Bronchial epithelial cell (primary cell): ENCODE measurements around the gene TCF4. TPM values are rescaled to one million over a fixed set of nuclear protein-coding genes. Genes with fewer than 3 reads are reported as not detected.

Experiments
- DNase-seq: peaks from one replicate; pipeline ENCODE4 v3.0.0-alpha.2; 2010; ENCODE audit warnings: low read depth
- FAIRE-seq: peaks from 2 replicates; lab custom pipeline; 2011; peaks lifted over from hg19 to GRCh38; lab: Jason Lieb, UNC
- H3K27me3 ChIP-seq: 2 replicates; pipeline ENCODE4 v1.5.1; 2011; ENCODE audit warnings: low read length; ENCODE audit not compliant: control insufficient read depth, insufficient read depth
- H3K36me3 ChIP-seq: 2 replicates; pipeline ENCODE4 v1.5.1; 2011; ENCODE audit warnings: low read length; ENCODE audit not compliant: control insufficient read depth, insufficient read depth
- H3K4me3 ChIP-seq: 2 replicates; pipeline ENCODE4 v1.5.1; 2011; ENCODE audit warnings: mild to moderate bottlenecking, low read depth, low read length, control low read depth
- CTCF ChIP-seq: IDR thresholded peaks from 2 replicates; pipeline ENCODE4 v1.5.1; 2011; ENCODE audit warnings: mild to moderate bottlenecking, moderate library complexity, low read length, control low read depth, inconsistent platforms; ENCODE audit not compliant: insufficient read depth, severe bottlenecking
- total RNA-seq: library from RNA; depleted of rRNA; stranded (reverse); fragments of >200 nt; gene quantifications from 2 replicates; pipeline ENCODE4 v1.2.1, GENCODE V29; 2014

The TCF4 gene
- total RNA-seq, 1 donor from 2014 or later, result 10.0 TPM

DNA sequence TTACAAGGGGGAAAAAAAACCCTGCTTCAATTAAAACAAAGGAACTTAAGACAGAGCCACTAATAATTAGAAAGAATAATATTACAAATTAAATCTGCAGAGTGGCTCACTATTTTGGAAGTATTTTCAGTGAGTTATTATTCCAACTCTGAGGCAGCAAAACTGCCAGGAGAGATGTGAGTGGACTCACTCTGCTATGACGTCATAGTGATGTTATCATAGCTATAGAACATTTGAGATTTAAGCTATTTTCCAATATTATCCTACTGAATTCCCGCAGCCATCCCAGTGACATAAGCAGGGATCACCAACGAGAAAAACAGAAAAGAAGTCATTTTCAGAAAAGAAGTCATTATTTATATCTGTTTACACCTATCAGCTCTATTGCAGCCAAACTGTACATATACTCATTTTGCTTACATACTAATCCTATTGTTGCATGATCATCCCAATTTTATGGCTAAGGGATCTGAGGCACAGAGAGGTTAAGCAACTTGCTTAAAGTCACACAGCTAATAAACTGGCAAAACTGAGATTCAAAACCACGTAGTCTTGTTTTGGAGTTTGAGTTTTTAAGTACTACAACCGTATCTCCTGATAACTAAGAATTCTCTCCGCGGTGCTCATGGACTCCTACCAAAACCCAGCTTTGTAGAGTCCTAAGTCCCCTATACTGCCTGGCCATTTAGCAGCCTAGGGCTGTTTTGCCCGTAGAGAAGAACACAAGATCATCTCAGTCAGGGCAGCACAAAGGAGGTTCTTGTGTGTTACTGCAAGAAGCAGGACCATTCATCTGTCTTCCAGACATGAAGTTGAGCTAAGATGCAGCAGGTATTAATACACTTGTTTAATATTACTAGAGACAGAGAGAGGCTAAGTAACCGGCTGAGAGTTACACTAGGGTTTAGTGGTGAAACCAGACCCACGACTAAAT lies 299.8 kb downstream of the TCF4 start:
- Histone ChIP-seq H3K27me3 (no peaks in the 10 kb centered on the region), H3K4me3 (no peak overlapping the region), H3K36me3 (no peaks in the 10 kb centered on the region)
- TF ChIP-seq CTCF, result no peak
- FAIRE-seq, result no peak
- DNase-seq, result no peak

DNA sequence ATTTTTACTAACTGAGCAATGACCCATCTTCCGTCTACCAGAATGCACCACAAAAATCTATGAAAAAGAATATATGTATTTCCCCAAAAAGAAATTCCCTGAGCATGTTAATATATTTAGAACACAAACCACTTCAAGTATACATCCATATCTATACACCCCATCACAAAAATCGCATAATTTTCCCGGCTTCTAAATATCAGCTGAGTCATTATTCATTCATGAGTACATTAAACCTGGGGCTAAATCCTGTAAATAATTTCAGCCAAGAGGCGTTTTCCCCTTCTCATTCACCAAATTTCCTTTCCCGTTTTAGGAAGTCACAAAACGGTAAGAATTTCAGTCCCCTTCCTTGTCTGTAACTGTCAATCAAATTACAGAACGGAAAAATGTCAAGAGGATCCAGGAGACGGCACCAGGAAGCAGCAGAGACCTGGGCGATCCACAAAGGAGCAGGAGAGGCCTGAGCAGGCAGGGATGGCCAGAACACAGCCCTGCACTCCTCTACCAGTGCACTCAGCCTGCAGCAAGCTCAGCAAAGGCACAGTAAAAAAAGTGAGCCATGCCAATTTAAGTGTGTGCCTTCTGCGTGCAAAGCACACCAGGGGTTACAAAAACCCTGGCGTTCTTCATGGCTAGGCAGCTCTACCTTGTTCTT lies 300.7 kb downstream of the TCF4 start:
- DNase-seq (no peak), FAIRE-seq (no peak)
- no peaks in the 10 kb centered on the region for H3K36me3 ChIP-seq
- no peak for TF ChIP-seq CTCF
- H3K27me3 ChIP-seq, result no peaks in the 10 kb centered on the region
- H3K4me3 ChIP-seq, result no peak overlapping the region

- no peak for TF ChIP-seq CTCF
- no peak for FAIRE-seq
- H3K27me3 ChIP-seq, result no peaks in the 10 kb centered on the region
- H3K36me3 ChIP-seq, result no peaks in the 10 kb centered on the region
- peak; percentile 53 for DNase-seq
- H3K4me3 ChIP-seq, result no peak overlapping the region
Observed at GRCh38 chr18:55286257-55286825, 301.7 kb downstream of the TCF4 start.

DNA sequence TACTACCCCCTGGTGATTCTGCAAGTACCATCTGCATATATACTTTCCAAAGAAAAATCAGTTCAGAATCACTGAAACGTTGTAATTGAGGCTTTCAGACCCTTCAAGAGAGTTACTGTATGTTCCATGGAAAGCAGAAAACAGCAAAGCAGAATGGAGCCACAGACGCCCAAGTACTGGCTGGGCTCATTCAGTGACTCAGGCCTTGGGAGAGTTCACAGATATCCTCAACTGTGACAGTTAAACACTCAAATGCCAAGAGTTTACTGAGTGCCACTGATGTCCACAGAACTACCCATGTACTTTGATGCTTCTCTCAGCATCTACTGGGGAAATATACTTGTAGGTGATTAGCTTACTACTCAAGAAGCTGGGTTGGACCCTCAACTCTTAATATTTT lies 303.4 kb downstream of the TCF4 start:
- no peak for TF ChIP-seq CTCF
- Histone ChIP-seq H3K27me3 (no peaks in the 10 kb centered on the region), H3K4me3 (no peak overlapping the region), H3K36me3 (no peaks in the 10 kb centered on the region)
- FAIRE-seq, result peak; percentile 55
- no peak for DNase-seq

GRCh38 chr18:55283309-55283708 lies 304.7 kb downstream of the TCF4 start:
- DNase-seq (no peak), FAIRE-seq (no peak)
- no peak for TF ChIP-seq CTCF
- Histone ChIP-seq H3K4me3 (no peak overlapping the region), H3K27me3 (no peaks in the 10 kb centered on the region), H3K36me3 (no peaks in the 10 kb centered on the region)
